SHP77 treated with DMSO at 0.1 percent for 48 hours (cell line): ENCODE measurements around the gene SLC50A1.

ENCODE experiments used
- DNase-seq: peaks from one replicate; lab custom pipeline; 2025; lab: John Stamatoyannopoulos, UW

The SLC50A1 gene

GRCh38 chr1:155171836-155172731 is 36.4 kb downstream of the SLC50A1 start:
- no peak for DNase-seq

DNA sequence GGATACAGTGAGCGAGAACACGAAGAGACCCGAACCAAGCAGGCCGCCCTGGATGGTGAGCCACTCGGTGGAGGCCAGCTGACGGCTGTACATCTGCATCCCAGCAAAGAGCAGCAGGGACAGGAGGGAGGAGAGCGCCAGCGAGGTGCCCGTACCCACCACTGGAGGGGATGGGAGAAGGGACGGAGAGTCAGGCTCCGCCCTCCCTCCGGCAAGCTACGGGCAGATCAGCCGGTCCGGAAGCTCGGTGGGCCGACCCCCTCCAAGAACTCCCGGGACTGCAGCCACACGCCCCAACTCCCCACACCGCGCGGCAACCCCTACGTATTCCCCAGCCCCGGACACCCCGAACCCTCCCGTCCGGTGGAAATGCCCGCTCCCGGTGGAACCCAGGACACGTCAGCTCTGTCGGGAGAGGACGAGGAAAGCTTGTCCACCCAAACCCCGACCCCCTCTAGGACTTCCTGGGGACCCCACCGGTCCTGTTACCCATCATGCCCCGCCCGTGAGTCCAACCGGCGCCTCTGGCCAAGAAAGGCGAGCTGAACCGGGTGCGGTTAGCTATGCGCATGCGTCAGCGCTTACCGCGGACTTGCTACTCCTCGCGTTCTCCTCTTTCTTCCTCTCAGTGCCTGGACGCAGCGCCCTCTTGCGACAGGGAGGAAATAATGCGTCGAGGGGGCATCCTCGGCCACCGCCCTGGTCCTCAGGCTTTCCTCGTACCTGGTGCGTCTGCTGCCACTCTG is 37.3 kb downstream of the SLC50A1 start, which contains the start of gene KRTCAP2:
KRTCAP2 (minus strand) TSS at position 573 of the 746 bp plus-strand sequence; CDS start at position 493, 80 bp downstream.
- peak; percentile 99 for DNase-seq

DNA sequence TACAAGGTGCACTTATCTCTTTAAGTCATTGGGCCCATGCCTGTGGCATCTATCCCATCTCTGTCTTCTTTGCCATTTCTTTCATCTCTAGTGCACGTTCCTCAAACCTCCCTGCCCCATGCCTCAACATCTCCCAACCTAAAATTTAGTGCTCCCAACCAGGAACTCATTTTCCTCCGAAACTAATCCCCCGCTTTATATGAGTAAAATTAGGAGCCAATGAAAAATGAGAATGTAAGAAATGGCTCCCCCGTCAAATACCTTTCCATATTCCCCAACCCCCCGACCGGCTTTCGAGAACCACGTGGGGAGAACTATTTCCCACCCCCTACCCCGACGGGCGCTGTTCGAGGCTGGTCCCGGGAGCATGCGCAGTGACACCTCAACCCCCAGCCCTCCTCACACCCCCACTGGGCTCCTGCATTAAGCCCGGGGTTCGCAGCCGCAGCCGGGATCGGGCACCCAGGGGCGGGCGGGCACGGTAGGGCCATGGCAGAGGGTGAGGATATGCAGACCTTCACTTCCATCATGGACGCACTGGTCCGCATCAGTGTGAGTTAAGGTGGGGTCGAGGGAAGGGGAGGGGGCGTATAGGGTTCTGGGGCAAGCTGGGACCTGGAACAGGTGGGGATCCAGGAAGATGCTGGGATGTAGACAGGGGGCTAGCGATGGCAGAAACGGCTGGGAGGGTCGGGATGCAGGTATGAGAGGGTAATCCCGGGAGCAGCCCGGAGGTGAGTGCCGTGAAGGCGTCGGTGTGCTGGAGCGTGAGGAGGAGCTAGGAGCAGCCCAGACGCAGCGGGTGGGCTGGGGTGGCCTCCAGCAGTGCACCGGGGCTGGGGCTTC is 38.0 kb downstream of the SLC50A1 start, which contains the start of gene TRIM46:
TRIM46 (plus strand) TSS at position 372 of the 846 bp plus-strand sequence; CDS start at position 490, 118 bp downstream.
- DNase-seq: no peak

DNA sequence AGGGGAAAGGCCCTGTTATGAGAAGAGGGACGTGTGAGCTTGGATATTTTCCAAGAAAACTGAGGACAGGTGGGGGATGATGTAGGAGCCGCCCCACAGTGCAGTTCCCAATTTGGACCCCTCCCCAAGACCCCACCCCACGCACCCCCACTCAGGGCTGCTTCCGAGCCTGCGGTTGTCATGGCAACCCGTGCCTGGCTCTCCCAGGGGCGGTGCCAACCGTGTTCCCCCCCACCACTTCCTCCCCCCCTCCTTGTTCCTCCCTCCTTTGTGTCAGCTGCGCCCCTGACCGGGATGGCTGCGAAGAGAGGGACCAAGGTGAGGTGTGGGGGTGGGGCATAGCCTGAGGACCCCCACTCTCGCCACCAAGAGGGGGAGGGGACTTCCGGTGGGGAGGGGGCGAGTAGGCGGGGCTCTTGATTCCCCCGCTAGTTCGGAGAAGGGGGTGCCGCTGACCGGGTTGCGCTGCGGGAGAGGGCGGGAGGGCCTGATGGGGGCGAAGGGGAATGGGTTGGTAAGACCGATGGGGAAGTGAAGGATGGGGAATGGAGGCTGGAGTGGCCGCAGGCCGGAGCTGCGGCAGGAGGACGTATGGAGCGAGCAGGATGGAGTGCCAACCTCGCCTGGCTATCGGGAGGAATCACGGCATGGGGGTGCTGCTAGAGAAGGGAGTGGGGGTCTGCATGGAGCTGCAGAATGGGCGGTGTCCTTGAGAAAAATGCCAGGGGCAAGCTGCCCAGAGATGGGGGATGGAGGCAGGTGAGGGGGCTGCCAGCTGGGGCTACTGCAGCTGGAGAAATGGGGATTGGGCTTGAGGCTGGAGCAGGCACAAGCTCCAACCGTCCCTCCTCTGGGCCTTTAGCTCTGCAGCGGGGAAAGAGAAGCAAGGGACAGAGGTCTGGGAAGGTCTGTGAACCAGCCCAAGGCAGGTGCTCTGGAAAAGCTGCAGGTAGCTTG is 39.0 kb downstream of the SLC50A1 start:
- no peak for DNase-seq

DNA sequence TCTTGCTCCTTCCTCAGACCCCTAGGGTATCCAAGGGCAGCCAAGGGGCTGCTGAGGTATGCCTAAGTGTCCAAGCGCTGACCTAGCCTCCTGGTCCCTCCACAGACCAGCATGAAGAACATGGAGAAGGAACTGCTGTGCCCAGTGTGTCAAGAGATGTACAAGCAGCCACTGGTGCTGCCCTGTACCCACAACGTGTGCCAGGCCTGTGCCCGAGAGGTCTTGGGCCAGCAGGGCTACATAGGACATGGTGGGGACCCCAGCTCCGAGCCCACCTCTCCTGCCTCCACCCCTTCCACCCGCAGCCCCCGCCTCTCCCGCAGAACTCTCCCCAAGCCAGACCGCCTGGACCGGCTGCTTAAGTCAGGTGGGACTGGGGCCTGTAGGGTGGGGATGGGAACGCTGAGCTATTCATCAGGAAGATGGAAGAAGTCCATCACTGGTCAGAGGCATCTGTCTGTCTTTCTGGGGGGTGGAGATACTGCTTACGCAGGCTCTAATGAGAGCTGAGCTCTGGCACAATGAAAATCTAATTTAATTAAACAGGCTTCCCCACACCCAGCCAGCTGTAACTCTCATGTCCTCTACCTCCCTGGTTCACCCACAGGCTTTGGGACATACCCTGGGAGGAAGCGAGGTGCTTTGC is 39.8 kb downstream of the SLC50A1 start:
- no peak for DNase-seq

DNA sequence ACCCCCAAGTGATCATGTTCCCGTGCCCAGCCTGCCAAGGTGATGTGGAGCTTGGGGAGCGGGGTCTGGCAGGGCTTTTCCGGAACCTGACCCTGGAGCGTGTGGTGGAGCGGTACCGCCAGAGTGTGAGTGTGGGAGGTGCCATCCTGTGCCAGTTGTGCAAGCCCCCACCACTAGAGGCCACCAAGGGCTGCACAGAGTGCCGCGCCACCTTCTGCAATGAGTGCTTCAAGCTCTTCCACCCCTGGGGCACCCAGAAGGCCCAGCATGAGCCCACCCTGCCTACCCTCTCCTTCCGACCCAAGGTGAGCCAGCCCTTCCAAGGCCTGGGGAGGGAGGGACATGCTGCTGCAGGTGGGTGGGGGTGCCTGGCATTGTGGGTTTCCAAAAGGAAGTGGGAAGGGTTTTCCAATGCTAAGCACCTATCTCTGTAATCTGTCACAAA is 40.3 kb downstream of the SLC50A1 start:
- no peak for DNase-seq

GRCh38 chr1:155176544-155177071 is 41.0 kb downstream of the SLC50A1 start:
- peak; percentile 77 for DNase-seq

GRCh38 chr1:155177192-155177917 is 41.7 kb downstream of the SLC50A1 start:
- DNase-seq: no peak

- DNase-seq: no peak
Measured at GRCh38 chr1:155177918-155178281, 42.2 kb downstream of the SLC50A1 start.

DNA sequence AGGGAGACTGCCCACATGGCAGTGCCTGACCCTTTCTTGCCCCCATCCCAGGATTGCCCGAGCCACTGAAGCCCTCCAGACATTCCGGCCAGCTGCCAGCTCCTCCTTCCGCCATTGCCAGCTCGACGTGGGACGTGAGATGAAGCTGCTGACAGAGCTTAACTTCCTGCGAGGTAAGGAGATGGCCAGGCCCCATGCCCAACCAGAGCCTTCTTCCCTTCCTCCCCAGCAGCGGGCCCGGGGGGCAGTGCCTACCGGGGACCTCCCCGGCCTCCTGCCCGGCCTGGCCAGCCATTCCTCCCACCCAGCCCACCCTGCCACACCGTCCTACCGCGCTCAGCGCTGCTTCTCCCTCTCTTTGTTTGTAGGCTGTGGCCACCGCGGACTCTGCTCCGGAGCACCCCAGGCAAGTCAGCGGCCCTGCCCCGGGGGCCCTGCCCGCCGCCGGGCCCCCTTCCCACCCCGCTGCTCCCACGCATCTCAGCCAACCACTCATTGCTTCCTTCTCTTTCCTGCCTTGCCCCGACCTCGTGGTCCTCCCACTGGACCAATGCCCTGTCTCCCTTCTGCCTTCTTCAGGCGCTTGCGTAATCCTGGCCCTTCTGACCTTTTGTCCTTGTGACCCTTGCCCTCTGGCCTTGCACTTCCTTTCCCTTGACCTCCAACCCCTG is 42.9 kb downstream of the SLC50A1 start:
- no peak for DNase-seq

DNA sequence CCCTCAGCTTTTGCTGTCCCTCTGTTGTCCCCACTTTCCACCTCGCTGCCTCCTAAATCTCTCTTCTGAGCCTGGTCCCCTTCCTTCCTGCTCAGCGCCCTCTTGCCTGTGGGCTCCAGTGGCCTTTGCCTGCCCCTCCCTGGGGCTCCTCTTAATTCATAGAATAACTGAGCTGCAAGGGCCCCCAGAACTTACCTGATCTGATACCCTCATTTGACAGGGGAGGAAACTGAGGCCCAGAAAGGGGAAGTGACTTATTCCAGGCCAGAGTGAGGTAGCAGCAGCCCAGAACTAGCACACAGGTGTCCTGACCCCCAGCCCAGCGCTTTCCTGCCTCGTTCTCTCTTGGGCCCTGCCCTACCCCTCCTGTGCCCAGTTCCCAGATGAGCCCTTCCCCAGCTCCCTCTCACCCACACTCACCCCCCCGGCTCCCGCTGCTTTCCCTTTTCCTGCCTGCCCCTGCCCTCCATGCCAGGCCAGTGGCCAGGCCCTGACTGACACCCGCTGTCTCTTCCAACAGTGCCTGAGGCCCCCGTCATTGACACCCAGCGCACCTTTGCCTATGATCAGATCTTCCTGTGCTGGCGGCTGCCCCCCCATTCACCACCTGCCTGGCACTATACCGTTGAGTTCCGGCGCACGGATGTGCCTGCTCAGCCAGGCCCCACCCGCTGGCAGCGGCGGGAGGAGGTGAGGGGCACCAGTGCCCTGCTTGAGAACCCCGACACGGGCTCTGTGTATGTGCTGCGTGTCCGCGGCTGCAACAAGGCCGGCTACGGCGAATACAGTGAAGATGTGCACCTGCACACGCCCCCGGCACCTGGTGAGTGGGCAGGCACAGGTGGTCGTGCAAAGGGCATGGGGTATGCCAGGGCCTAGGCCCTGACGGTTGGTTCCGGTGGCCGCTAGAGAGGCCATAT is 43.7 kb downstream of the SLC50A1 start:
- no peak for DNase-seq

DNA sequence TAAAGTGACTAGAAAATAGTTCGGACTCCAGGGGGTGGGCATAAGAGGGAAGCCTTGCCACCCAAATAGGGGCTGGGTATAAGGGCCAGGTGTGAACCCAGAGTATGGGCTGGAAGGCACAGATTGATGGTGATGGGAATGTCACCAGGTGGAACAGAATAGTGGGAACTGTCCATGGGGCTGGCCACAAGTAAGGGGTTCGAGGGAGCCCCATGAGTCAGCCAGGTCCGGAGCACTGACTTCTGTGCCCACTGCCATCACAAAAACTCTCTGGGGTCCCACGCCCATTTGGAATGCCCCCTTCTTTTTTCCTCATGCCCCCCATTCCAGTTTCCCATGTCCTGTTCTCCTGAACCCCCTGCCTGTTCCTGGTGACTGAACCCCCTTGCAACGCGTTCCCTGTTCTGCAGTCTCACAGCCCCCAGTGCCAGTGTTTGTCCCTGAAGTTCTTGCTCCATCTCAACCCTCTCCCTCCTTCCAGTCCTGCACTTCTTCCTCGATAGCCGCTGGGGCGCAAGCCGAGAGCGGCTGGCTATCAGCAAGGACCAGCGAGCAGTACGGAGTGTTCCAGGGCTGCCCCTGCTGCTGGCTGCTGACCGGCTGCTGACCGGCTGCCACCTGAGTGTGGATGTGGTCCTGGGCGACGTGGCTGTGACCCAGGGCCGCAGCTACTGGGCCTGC is 45.9 kb downstream of the SLC50A1 start:
- DNase-seq: no peak

DNA sequence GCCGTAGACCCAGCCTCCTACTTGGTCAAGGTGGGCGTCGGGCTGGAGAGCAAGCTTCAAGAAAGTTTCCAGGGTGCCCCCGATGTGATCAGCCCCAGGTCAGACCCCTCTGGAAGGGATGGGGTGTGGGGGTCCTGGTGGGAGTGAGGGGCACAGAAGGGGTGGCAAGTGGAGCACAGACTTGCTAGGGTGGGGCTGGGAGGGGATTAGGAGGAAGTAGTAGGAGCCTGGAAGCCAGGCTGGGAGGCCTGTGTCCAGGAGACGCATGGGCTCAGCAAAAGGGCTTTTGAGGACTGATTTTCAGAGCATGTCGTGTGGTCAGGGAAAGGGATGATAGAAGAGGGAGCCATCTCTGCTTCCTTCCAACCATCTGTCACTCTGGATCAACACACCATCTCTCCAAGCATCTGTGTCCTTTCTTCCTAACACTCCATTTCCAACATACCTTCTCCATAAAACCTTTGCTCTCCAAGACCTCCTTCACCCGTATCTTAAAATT is 46.4 kb downstream of the SLC50A1 start:
- DNase-seq: no peak

- no peak for DNase-seq
Measured at GRCh38 chr1:155183775-155184221, 48.1 kb downstream of the SLC50A1 start.

- DNase-seq: no peak
Measured at GRCh38 chr1:155184351-155184811, 48.7 kb downstream of the SLC50A1 start.
